Fibroblast of skin of back (primary cell): ENCODE data around the gene RASSF7.

Experiments
- DNase-seq: peaks from one replicate; pipeline ENCODE4 v3.0.0-alpha.2; 2013

Gene RASSF7

GRCh38 chr11:610146-610801 is 49.5 kb downstream of the RASSF7 start:
- no peak for DNase-seq

GRCh38 chr11:611001-611996 is 50.5 kb downstream of the RASSF7 start:
- DNase-seq, result no peak

GRCh38 chr11:612201-612960 is 51.6 kb downstream of the RASSF7 start:
- no peak for DNase-seq

- no peak for DNase-seq
Observed at GRCh38 chr11:612961-613300, 52.2 kb downstream of the RASSF7 start.

GRCh38 chr11:613369-613968 is 52.7 kb downstream of the RASSF7 start:
- DNase-seq, result peak; percentile 30
